ENCODE results near the gene ZNF30. TPM values are rescaled to one million over a fixed set of nuclear protein-coding genes. Genes with fewer than 3 reads are reported as not detected.
"Not testable (repeated sequence)": the region's sequence is repeated elsewhere in the genome, so short reads cannot be mapped to it uniquely, and the experiment has no call there.

The ZNF30 gene
- total and polyA plus RNA-seq, 9 donors = 1.5 to 5.5 (median 2.9) TPM

DNA sequence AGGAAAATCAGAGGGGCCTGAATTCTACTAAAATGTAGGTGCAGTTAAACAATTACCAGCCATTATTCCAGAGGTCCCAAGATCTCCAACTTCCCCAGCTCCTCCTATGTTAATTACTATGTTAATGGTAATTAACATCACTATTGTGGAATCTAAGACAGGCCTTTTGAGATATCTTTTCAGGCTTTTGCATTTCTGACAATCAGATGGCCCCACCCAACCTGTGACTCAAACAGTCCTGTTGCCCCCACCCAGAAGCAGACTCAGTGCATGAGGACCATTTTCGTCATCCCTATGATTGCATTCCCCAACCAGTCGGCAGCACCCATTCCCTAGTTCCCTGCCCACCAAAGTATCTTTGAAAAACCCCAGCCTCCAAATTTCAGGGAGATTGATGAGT is 8.5 kb upstream of the ZNF30 start:
- H3K4me3 ChIP-seq = no peak overlapping the region
- no peaks in the 10 kb centered on the region for H3K27me3 ChIP-seq
- no peak for DNase-seq
- H3K4me1 ChIP-seq (ENCODE audit: insufficient read depth) = no peaks in the 10 kb centered on the region
- 64 to 85% (median 76%) methylated on average over 2 of the region's 2 CpGs for WGBS, 3 donors
- intact Hi-C loops (cut with DNase I) = no loop called here
- no peak for TF ChIP-seq POLR2A (IDR thresholded peaks at IDR 0.05)
- no peak for TF ChIP-seq EP300 (IDR thresholded peaks at IDR 0.05)
- TF ChIP-seq, protein P1, sequence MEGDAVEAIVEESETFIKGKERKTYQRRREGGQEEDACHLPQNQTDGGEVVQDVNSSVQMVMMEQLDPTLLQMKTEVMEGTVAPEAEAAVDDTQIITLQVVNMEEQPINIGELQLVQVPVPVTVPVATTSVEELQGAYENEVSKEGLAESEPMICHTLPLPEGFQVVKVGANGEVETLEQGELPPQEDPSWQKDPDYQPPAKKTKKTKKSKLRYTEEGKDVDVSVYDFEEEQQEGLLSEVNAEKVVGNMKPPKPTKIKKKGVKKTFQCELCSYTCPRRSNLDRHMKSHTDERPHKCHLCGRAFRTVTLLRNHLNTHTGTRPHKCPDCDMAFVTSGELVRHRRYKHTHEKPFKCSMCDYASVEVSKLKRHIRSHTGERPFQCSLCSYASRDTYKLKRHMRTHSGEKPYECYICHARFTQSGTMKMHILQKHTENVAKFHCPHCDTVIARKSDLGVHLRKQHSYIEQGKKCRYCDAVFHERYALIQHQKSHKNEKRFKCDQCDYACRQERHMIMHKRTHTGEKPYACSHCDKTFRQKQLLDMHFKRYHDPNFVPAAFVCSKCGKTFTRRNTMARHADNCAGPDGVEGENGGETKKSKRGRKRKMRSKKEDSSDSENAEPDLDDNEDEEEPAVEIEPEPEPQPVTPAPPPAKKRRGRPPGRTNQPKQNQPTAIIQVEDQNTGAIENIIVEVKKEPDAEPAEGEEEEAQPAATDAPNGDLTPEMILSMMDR (IDR thresholded peaks at IDR 0.05) = no peak
- H3K9me3 ChIP-seq = peaks cover 0 to 2% of the 10 kb centered on the region in 2 donors
- H3K36me3 ChIP-seq = no peaks in the 10 kb centered on the region
- H3K27ac ChIP-seq = no peak overlapping the region

DNA sequence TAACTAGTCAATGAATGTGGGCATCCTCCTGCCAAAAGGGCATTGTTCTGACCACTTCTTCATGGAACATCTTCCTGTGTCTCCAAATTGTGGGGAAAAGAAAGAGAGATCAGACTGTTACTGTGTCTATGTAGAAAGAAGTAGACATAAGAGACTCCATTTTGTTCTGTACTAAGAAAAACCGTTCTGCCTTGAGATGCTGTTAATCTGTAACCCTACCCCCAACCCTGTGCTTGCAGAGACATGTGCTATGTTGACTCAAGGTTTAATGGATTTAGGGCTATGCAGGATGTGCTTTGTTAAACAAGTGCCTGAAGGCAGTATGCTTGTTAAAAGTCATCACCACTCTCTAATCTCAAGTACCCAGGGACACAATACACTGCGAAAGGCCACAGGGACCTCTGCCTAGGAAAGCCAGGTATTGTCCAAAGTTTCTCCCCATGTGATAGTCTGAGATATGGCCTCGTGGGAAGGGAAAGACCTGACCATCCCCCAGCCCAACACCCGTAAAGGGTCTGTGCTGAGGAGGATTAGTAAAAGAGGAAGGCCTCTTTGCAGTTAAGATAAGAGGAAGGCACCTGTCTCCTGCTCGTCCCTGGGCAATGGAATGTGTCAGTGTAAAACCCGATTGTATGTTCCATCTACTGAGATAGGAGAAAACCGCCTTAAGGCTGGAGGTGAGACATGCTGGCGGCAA is 6.5 kb upstream of the ZNF30 start:
- WGBS, 3 donors = 74 to 80% (median 78%) methylated on average over 8 of the region's 8 CpGs
- H3K36me3 ChIP-seq; intact Hi-C loops (cut with DNase I); DNase-seq; H3K4me3 ChIP-seq; H3K9me3 ChIP-seq; H3K27me3 ChIP-seq; H3K27ac ChIP-seq; H3K4me1 ChIP-seq (ENCODE audit: insufficient read depth): not testable (repeated sequence)

DNA sequence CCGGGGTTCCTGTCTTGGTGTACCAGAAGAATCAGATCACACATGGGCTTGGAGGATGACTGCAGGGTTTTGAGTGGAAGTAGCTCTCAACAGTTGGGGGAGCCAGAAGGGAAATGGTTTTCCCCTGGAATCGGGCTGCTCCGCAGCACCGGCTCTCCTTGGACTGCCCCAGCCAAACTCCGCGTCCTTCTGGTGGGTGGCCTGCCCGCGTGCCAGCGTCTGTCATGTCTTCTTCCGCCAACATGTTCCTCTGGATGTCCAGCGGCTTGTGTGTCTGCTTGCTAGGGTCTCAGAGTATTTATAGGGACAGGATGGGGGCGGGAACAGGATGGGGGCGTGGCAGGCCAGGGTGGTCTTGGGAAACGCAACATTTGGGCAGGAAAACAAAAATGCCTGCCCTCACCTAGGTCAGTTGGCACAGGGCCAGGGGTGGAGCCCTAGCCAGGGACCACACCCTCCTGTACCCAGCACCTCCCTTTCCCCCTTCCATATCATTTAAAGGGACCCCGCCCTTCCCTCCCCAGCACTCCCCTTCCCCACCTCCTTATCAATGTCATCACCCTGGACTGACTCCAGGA is 1.3 kb upstream of the ZNF30 start:
- intact Hi-C loops (cut with DNase I) = no loop called here
- Histone ChIP-seq H3K4me3 (no peak overlapping the region), H3K9me3 (no peaks in the 10 kb centered on the region), H3K27ac (no peak overlapping the region), H3K4me1 (ENCODE audit: insufficient read depth) (peaks cover 3% of the 10 kb centered on the region), H3K36me3 (no peaks in the 10 kb centered on the region), H3K27me3 (no peaks in the 10 kb centered on the region)
- no peak for TF ChIP-seq EP300 (IDR thresholded peaks at IDR 0.05)
- TF ChIP-seq, protein P1 (IDR thresholded peaks at IDR 0.05) = no peak
- TF ChIP-seq POLR2A (IDR thresholded peaks at IDR 0.05) = no peak
- DNase-seq = peak; percentile 12 to 50 (median 42)
- 88 to 95% (median 94%) methylated on average over 15 of the region's 15 CpGs for WGBS, 3 donors

DNA sequence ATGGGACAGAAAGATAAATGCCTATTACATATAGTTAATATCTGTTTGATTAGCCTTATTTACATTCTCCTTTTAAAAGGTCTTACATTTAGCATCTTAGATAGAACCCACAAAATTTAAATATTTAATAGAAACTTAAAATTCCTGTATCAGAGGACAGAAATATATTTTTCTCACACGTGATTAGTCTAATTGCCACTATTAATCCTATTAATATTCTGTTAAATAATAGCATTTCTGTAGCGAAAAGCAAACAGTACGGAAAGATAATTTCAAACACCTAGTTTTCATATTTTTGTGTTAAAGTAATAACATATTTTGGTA is 380 bp upstream of the ZNF30 start:
- Histone ChIP-seq H3K27ac (no peak overlapping the region), H3K27me3 (no peaks in the 10 kb centered on the region), H3K9me3 (no peaks in the 10 kb centered on the region), H3K4me3 (peak overlapping the region; percentile 42), H3K4me1 (ENCODE audit: insufficient read depth) (peaks cover 3% of the 10 kb centered on the region), H3K36me3 (no peaks in the 10 kb centered on the region)
- 49 to 58% (median 51%) methylated on average over 3 of the region's 3 CpGs for WGBS, 3 donors
- TF ChIP-seq EP300 (IDR thresholded peaks at IDR 0.05) = no peak
- TF ChIP-seq POLR2A (IDR thresholded peaks at IDR 0.05) = no peak
- TF ChIP-seq, protein P1 (IDR thresholded peaks at IDR 0.05) = no peak
- intact Hi-C loops (cut with DNase I) = no loop called here
- no peak for DNase-seq

DNA sequence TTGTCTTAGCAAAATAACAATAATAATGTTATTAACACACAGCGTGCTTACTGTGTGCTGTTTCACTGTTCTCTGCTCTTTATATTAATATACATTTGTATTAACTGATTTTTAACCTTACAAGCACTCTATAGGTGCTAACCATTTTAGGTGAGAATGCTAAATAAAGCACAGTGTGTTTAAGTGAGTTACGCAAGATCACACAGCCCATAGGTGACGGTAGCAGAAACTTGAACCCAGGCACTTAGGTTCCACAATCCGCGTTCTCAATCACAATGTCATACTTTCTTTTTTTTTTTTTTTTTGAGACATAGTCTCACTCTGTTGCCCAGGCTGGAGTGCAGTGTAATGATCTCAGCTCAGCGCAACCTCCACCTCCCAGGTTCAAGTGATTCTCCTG is 5.8 kb downstream of the ZNF30 start:
- DNase-seq = no peak
- no peaks in the 10 kb centered on the region for H3K9me3 ChIP-seq
- intact Hi-C loops (cut with DNase I) = no loop called here
- TF ChIP-seq POLR2A (IDR thresholded peaks at IDR 0.05) (no peak), EP300 (IDR thresholded peaks at IDR 0.05) (no peak)
- TF ChIP-seq, protein P1 (IDR thresholded peaks at IDR 0.05) = no peak
- no peaks in the 10 kb centered on the region for H3K27me3 ChIP-seq
- no peak overlapping the region for H3K27ac ChIP-seq
- no peaks in the 10 kb centered on the region for H3K36me3 ChIP-seq
- no peak overlapping the region for H3K4me3 ChIP-seq
- peaks cover 3% of the 10 kb centered on the region for H3K4me1 ChIP-seq (ENCODE audit: insufficient read depth)
- 97 to 99% (median 98%) methylated on average over 6 of the region's 6 CpGs for WGBS, 3 donors

Data from ovary (tissue), 9 donors.